Occipital lobe (tissue), 2 donors: Measurements from ENCODE around the gene CRTC1. TPM values are rescaled to one million over a fixed set of nuclear protein-coding genes. Genes with fewer than 3 reads are reported as not detected.

ENCODE experiments used
- DNase-seq: peaks from one replicate; lab custom pipeline; 2025; lab: John Stamatoyannopoulos, UW
- total RNA-seq: library from RNA; depleted of rRNA; stranded (reverse); fragments of >200 nt; gene quantifications from one replicate; pipeline ENCODE4 v1.2.3, GENCODE V29; 2014

CRTC1 gene, protein sequence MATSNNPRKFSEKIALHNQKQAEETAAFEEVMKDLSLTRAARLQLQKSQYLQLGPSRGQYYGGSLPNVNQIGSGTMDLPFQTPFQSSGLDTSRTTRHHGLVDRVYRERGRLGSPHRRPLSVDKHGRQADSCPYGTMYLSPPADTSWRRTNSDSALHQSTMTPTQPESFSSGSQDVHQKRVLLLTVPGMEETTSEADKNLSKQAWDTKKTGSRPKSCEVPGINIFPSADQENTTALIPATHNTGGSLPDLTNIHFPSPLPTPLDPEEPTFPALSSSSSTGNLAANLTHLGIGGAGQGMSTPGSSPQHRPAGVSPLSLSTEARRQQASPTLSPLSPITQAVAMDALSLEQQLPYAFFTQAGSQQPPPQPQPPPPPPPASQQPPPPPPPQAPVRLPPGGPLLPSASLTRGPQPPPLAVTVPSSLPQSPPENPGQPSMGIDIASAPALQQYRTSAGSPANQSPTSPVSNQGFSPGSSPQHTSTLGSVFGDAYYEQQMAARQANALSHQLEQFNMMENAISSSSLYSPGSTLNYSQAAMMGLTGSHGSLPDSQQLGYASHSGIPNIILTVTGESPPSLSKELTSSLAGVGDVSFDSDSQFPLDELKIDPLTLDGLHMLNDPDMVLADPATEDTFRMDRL
- 6.6 TPM for total RNA-seq

DNA sequence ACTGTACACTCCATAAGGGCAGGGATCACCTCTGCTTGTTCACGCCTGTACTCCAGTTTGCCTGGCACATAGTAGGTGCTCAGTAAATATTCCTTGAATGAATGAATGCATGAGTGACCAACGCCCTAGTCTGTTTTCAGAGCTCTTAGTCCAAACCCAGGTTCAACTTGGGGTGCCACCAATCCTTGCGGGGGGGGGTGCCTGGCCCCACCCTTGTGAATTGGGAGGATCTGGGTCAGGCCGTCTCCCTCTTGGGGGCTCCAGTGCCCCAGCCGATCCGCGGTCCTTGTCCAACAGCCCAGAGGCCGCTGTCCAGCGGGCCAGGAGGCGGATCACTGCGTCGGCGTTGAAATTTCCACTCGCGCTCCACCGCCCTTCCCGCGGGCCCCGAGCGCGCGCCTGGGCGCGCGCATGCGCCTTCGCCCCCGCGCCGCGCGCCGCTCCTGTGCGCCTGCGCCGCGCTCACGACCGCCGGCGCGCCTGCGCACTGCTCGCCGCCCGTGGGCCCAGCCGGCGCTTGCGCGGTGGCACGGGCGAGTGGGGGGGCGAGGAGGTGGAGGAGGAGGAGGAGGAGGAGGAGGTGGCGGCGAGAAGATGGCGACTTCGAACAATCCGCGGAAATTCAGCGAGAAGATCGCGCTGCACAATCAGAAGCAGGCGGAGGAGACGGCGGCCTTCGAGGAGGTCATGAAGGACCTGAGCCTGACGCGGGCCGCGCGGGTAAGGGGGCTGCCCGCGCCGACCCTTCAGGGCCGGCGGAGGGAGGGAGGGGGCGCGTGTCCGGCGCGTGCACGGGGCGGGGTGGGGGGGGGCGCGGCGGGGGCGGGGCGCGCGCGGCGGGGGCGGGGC lies at the start of gene CRTC1:
TSS of gene CRTC1 (plus strand) at position 572 of the 849 bp plus-strand sequence. CDS start at position 595, 23 bp downstream.
- peak; percentile 83 for DNase-seq

DNA sequence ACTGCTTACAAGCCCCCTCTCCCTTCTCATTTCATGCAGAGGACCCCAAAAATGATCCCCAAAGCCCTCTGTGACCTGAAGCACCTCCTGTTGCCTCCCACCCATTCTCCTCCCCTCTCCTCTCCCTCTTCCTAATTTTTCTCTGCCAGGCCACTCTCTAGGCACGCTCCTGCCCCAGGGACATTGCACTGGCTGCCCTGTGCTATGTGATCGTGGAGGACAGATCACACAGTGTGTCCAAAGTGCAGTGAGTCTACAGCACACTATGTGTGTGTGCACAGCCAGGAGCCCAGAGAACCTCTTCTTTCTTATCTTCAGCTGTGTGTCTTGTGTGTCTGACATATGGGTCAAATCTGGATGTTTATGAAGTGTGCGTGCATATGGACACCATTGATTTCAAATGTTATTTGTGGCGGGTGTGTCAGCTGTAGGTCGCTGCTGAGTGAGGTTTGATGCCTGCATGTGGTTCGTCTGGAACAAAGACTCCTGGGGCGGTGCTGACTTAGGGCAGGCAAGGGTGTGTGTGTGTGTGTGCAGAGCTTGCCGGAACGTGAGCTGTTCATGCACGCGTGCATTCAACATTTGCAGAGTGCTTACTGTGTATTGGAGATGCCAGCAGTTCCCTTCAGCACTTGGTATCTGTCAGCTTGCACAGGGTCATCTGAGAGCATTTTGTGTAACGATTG lies 48.7 kb upstream of the CRTC1 start:
- DNase-seq, result no peak

DNA sequence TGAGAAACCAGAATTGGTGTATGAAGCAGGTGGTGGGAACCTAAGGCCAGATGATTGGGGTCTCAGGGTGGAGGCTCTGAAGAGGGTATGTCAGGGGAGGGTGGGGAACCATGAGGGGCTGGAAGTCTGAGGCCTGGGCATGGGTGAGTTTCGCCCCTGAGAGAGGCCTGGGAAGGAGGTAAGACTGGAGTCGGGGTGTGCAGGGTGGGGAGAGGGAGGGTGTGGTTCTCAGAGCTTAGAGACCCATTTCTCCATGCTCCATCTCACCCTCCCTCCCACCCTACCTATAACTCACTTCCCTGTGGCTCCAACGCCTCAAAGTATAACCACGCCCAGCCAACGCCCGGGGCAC lies 47.7 kb upstream of the CRTC1 start:
- DNase-seq, result no peak

DNA sequence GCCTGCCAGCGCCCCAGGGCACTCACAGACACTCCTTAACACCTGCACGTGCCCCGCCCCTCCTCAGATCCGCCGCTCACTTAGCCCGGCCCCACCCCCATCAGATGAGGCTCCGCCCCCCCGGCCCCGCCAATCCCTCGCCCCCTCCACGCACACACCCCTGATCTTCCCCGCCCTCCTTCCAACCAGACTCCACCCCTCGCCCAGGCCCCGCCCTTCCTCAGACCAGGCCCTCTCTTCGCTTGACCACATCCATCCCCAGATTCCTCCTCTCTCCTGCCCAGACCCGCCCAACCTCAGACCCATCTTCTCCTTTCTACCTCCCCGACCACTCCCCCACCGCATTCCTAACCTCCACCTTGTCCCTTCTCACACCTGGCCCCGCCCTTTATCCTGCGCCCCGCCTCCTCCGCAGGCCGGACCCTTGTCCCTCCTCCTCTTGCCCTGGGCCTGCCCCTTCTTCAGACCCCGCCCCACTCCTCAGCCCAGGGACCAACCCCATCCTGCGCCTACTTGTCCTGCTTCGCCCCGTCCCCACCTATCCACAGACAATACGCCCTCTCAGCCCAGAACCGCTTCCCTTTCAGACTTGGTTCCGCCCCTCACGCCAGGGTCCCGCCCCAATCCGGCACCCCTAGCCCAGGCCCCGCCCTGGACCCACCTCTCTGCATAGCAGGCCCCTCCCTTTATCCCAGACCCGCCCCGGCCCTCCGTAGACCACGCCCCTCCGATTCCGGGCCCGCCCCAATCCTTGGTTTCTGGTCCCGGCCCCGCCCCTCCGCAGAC lies 47.1 kb upstream of the CRTC1 start:
- peak; percentile 97 for DNase-seq

DNA sequence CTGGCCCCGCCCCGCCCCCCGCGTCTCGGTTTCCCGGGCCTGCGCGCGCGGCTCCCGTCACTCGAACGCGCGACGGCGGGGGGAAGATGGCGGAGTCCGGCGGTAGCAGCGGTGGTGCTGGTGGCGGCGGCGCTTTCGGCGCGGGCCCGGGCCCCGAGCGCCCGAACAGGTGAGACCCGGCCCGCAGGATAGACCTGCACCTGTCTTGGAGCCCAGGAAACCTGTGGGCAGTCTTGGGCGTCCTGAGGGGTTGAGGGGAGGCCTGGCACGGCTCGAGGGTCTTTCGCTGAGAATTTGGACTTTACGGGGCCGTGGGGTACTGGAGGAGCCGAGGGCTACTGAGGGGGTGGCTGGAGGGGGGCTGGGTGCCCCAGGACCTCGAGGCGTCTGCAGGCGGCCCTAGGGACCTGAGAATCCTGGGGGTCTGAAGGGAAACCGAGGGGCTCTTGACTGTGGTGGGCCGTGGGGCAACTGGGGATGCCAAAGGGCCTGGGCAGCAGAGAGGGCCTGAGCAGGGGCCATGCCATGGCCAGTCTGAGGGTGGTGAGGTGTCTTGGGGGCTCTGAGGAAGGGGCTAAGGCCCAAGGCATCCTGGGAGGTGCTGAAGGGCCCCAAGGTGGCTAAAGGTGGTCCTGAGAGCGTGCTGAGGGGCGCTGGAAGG lies 46.4 kb upstream of the CRTC1 start, which contains the start of gene KLHL26:
TSS of gene KLHL26 (plus strand) at position 60 of the 661 bp plus-strand sequence. CDS start at position 87, 27 bp downstream.
- DNase-seq, result no peak

DNA sequence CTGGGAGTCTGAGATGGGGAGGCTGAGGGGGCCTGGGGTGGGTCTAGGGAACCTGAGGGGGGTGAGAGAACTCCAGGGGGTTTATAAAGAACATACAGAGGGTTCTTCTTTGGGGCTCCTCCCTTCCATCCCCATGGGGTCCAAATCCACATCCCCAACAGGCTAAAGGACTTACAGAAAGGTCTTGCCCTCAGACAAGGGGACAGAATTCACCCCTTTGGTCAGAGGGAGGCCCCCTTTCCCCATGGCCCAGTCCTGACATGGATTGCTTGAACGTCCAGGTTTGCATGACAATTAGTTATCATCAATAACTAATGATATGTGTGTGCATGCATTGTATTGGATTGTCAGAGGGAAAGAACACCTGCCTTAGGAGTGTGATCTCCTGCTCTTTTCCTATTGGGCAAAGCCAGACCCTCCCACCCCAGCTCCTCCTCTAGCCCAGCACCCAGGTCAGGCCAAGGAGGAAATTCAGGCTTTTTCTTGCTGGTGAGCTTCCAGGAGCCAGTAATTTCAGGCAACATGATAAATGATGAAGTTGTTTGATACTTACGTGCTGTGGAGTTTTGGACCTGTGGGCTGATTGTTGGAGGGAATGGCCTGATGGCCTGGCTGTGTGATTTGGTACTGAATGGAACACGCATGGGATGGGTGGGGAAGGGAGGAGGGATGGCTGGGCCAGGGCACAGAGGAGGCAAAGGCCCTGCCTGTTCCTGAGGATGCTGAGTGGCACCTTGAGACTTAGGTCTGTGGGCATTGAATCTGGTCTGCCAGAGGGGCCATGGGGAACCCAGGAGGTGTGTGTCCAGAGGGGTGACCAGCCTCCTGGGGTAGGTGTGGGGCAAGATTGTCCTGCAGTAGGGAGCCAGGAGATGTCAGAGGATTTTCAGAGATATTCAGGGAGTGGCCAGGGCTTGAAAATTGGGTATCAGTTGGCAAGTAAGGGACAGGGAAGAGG lies 45.5 kb upstream of the CRTC1 start:
- no peak for DNase-seq

DNA sequence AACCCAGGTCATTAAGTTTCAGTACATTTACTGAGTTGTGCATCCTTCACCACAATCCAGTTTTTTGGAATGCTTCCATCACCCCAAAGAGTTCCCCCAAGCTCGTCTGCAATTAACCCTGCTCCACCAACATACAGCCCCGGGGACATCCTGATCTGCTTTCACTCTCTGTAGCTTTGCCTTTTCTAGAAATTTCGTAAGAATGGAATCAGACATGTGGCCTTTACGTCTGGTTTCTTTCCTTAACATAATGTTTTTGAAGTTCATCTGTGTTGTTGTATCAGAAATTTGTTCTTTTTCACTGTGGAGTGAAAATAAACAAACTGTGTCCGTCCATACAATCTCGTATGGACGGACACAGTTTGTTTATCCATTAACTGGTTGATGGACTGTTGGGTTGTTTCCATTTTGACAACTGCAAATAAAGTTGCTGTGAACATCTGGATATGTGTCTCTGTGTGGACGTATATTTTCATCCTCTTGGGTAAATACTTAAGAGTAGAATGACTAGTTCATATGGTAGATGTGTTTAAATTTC lies 43.7 kb upstream of the CRTC1 start:
- DNase-seq, result no peak

DNA sequence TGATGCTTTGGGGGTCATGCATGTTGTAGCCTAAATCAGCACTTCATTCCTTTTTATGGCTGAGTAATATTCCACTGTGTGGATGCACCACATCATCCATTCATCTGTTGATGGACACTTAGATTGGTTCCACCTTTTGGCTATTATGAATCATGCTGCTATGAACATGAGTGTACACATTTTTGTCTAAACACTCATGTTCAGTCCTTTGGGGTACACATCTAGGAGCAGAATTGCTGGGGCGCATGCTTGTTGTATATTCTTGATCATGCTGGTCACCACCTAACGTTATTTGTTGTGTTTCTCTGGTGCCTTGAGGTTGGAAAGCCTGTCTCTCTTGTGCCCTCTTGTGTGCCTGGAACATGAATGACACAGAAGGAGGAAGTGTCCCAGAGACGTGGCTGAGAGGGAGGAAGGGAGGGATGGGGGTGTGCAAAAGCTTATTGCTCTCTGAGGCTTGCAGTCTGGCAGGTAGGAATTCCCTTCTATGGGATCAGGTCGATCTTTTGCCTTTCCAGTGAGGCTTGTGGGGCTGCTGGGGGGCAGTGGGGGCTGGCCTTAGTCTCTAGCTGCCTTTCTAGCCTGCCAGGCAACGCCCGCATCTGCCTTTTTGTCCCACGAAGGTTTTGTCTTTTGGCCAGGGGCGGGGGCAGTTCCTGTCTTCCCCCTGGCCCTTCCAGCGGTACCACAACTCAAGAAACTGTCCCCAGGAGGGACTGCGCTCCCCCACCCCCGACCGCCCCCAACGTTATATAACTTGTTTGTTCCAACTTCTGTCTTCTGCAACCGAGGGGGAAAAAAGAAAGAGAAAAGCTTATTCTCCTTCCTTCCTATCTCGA lies 39.1 kb upstream of the CRTC1 start:
- DNase-seq, result no peak

DNA sequence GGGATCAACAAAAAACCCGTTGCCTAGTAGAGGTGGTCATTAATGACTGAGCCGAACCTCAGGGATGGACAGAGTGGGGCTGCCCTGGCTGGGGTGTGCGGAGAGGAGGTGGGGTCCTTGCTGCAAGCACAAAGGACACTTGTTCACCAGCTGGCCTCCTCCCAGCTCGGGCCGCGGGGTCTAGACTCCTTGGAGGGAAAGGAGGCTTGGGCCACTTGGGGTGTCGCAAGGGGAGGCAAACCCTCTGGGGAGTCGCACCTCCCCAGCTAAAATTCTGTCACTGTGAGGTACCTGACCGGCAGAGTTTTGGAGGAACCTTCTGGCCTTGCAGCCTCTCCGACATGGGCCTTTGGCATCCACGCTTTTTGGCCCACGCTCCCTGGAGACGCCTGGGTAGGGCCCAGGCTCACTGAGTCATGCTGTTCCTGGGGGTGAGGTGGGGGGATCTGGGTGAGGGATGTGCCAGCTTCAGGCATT lies 38.4 kb upstream of the CRTC1 start:
- DNase-seq, result peak; percentile 55

DNA sequence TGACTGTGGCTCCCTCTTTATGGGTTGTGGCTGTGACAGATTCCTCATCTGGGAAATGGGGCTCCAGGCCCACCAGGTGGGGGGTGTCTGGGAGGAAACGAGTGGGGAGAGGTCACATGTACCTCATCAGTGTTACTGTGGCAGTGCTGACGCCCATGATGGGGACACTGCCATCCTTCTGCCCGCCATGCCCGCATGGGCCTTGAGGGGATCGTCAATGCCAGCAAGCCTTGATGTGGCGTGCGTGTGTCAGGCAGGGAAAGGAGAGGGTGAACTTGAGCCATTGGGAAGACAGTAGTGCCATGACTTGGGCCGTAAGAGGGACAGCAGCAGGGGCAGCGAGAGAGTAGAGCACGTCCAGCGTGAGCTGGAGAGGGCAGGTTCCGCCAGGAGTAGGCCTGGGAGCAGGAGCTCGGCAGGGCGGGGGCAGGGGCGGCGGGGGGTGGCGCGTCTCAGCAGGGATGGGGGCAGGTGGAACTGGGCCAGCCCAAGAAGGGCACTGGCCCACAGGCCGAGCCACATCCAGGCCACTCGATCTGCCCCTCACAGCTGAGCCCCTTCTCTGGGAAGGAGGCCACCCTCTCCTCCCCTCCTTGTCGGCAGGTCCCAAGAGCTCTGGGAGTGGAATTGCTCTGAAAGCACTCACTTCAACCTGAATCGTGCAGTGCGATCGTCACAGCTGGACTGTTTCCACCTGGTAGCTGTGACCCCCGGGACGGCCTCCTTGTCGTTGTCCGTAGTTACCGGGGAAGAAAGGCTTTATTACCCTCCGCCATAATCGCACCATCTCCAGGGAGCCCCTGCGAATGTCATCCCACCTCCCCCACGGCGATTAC lies 36.7 kb upstream of the CRTC1 start:
- DNase-seq, result no peak

DNA sequence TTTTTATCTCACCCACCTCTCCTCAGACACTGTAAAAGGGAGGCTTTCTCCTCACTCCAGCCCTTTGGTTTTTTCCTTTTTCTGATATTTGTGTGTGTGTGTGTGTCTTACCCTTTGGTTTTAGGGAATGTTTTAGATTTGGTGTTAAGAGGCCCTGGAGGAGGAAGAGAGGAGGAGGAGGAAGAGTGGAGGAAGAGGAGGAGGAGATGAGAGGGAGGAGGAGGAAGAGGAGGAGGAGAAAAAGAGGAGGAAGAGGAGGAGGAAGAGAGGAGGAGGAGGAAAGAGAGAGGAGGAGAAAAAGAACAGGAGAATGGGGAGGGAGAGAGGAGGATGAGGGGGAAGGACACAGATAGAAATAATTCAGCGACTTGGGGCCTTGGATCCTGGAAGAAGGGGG lies 36.1 kb upstream of the CRTC1 start:
- DNase-seq, result no peak

DNA sequence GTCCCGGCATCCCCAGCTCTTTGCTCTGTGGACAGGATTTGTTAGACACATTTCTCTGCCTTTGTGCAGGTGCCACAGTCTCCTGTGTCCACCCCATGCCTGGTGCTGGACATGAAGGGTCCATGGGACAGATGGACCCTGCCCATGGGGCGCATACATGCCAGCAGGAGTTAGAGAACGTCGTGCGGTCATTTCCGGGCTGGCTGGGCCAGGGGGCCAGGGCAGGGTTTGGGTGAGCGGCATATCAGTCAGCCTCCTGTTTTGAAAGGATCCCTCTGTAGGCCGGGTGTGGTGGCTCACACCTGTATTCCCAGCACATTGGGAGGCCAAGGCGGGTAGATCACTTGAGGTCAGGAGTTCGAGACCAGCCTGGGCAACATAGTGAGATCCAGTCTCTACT lies 35.7 kb upstream of the CRTC1 start:
- DNase-seq, result no peak

DNA sequence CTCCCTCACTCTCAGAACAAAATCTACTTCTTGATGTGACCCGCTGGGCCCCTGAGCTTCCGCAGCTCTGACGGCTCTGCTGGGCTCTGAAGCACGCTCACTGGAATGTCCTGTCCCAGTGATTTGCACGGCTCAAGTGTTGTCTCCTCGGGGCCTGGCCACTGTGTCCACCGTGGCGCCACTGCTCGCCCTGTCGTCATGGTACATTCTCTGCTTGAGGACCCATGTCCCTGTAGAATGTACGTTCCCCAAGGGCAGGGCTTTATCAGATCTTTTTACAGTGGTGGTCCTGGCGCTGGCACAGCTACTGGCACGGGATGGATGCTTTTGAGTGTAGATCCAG lies 34.5 kb upstream of the CRTC1 start:
- no peak for DNase-seq

DNA sequence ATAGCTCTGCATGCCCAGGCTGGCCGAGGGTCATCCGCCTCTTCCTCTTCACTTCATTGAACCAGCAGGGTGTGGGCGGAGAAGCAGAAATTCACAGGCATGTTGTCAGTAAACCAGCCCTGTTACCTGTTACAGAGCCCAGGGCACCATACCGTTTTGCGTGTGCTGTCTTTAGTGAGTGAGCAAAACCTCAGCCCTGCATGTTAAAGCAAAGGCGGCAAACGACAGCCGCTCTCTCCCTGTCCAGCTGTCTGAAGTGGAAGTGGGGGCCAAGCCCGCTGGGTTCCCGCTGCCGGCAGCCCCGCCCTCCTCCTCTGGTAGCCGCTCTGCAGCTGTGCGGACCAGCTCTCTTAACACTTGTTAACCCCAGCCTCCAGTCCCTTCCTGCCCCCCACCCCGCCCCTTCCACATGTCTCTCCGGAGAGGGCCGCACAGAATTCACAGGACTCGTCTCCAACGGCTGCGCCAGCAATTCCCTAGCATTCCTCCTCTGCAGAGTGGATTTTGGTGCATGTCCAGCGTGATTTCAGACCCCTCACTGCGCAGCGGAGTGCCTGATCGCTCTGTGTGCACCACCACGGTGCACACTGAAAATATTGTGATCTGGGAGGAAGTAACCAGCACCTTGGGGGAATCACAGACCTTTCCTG lies 34.0 kb upstream of the CRTC1 start:
- DNase-seq, result no peak

DNA sequence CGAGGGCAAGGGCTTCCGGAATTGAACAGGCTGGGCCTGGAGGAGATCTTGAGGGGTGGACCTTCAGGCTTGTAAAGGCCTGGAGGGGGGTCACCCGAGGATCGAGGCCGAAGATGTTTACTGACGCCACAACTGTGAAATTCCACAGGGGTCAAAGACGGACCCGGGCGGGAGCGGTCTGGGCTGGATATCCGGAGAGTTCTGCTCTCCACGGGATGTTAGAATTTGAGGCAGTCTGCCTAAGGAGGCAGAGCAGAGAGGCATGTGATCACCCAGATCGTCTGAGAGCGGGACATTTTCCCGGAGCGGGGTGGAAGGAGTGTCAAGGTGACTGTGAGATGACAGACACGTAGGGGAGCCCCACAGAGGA lies 33.5 kb upstream of the CRTC1 start:
- DNase-seq, result no peak

DNA sequence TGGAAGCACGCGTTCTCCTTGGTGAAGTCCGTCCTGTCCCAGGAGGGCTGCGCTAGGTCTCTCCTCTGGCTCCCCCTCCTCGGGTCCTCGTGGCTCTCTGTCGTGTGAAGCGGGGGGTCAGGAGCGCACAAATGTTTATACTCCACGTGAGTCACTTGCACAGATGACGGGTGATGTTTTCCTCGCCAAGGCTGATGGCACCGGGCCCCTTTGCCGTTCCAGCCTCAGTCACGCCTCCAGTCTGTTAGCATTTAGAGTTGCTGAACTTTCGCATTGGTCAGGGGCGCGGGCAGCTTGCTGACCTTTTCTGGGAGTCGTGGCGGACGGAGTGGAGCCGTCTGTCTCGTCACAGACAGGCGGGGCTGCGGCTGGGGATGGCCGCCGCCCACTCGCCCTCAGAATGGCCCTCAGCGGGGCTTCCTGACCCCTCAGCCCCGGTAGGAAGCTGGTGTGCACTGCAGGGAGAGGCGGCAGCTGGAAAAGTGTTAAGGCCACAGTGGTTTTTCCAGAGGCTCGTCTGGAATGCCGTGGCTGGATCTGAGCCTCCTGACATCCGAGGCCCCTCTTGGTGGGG lies 32.9 kb upstream of the CRTC1 start:
- no peak for DNase-seq
